Mesendoderm (in vitro differentiated cells): Measurements from ENCODE around the gene TMEM240.
A peak's percentile ranks its signal among the peaks of the same experiment; 100 is the strongest.

Experiments
- DNase-seq: peaks from one replicate; pipeline ENCODE4 v3.0.0; 2013
- H2AK5ac ChIP-seq: 2 replicates; pipeline ENCODE4 v1.6.1; 2013; ENCODE audit warnings: low read length, inconsistent platforms
- H2BK120ac ChIP-seq: 2 replicates; pipeline ENCODE4 v1.6.1; 2013; ENCODE audit warnings: low read depth, mild to moderate bottlenecking, low read length, moderate library complexity, mixed read lengths
- H2BK15ac ChIP-seq: replicated peaks from 2 replicates; pipeline ENCODE4 v1.6.1; 2013; ENCODE audit warnings: low read depth, mild to moderate bottlenecking, moderate library complexity
- H2BK5ac ChIP-seq: 2 replicates; pipeline ENCODE4 v1.6.1; 2013; ENCODE audit warnings: low read length, inconsistent platforms
- H3K18ac ChIP-seq: 2 replicates; pipeline ENCODE4 v1.6.1; 2013; ENCODE audit warnings: mild to moderate bottlenecking, low read length, mixed read lengths
- H3K23ac ChIP-seq: one replicate; pipeline ENCODE4 v1.6.1; 2013; ENCODE audit warnings: low read length
- H3K27ac ChIP-seq: 2 replicates; pipeline ENCODE4 v1.5.1; 2013; ENCODE audit warnings: low read depth, mild to moderate bottlenecking, inconsistent platforms, low read length, moderate library complexity
- H3K27me3 ChIP-seq: 2 replicates; pipeline ENCODE4 v1.6.1; 2013; ENCODE audit warnings: low read length, control low read depth, mild to moderate bottlenecking, inconsistent platforms; ENCODE audit not compliant: insufficient read depth, poor library complexity
- H3K36me3 ChIP-seq: 2 replicates; pipeline ENCODE4 v1.6.1; 2013; ENCODE audit warnings: low read length, inconsistent platforms; ENCODE audit not compliant: control insufficient read depth, insufficient read depth
- H3K4ac ChIP-seq: one replicate; pipeline ENCODE4 v1.6.1; 2013; ENCODE audit warnings: low read depth, mild to moderate bottlenecking, low read length, moderate library complexity
- H3K4me1 ChIP-seq: 2 replicates; pipeline ENCODE4 v1.6.1; 2013; ENCODE audit warnings: low read depth, low read length, inconsistent platforms; ENCODE audit not compliant: control insufficient read depth
- H3K4me2 ChIP-seq: 2 replicates; pipeline ENCODE4 v1.6.1; 2013; ENCODE audit warnings: low read length
- H3K4me3 ChIP-seq: 2 replicates; pipeline ENCODE4 v1.5.1; 2013; ENCODE audit warnings: mild to moderate bottlenecking, low read length
- H3K56ac ChIP-seq: one replicate; pipeline ENCODE4 v1.6.1; 2013; ENCODE audit warnings: low read length
- H3K79me1 ChIP-seq: 2 replicates; pipeline ENCODE4 v1.6.1; 2013; ENCODE audit warnings: low read length, inconsistent platforms
- H3K79me2 ChIP-seq: 2 replicates; pipeline ENCODE4 v1.6.1; 2013; ENCODE audit warnings: mild to moderate bottlenecking, low read length; ENCODE audit not compliant: control insufficient read depth, insufficient read depth
- H3K9ac ChIP-seq: 2 replicates; pipeline ENCODE4 v1.6.1; 2013; ENCODE audit warnings: low read length, inconsistent platforms
- H4K5ac ChIP-seq: one replicate; pipeline ENCODE4 v1.6.1; 2013; ENCODE audit warnings: low read length
- H4K8ac ChIP-seq: one replicate; pipeline ENCODE4 v1.6.1; 2013; ENCODE audit warnings: low read depth, mild to moderate bottlenecking, control low read depth, low read length, moderate library complexity
- WGBS: extraction: QIAGEN DNeasy Blood & Tissue Kit; methylation state at CpG from one replicate; pipeline ENCODE4 v1.1.7; 2013; ENCODE audit warnings: low lambda C conversion rate, missing lambda C conversion rate; ENCODE audit not compliant: insufficient coverage; ENCODE audit errors: extremely low coverage; 5-methylcytosine and 5-hydroxymethylcytosine counted together

Gene TMEM240

GRCh38 chr1:1545946-1546737, 5.7 kb upstream of the TMEM240 start:
- H3K56ac ChIP-seq, result no peak overlapping the region
- no peak overlapping the region for H4K5ac ChIP-seq
- no peak overlapping the region for H3K23ac ChIP-seq
- no peak overlapping the region for H3K4ac ChIP-seq
- H4K8ac ChIP-seq, result no peak overlapping the region
- H3K18ac ChIP-seq, result no peak overlapping the region
- H3K4me3 ChIP-seq, result no peak overlapping the region
- H3K36me3 ChIP-seq, result no peaks in the 10 kb centered on the region
- no peak overlapping the region for H2BK5ac ChIP-seq
- DNase-seq, result no peak
- no CpG with 5 or more reads among the region's 23 CpGs for WGBS
- no peak overlapping the region for H3K27ac ChIP-seq
- H3K4me1 ChIP-seq, result no peaks in the 10 kb centered on the region
- H2AK5ac ChIP-seq, result no peak overlapping the region
- no peaks in the 10 kb centered on the region for H3K27me3 ChIP-seq
- H3K9ac ChIP-seq, result no peak overlapping the region
- no peak overlapping the region for H2BK15ac ChIP-seq
- no peak overlapping the region for H3K4me2 ChIP-seq
- peaks cover 4% of the 10 kb centered on the region for H3K79me2 ChIP-seq
- H3K79me1 ChIP-seq, result peaks cover 5% of the 10 kb centered on the region
- H2BK120ac ChIP-seq, result no peak overlapping the region

DNA sequence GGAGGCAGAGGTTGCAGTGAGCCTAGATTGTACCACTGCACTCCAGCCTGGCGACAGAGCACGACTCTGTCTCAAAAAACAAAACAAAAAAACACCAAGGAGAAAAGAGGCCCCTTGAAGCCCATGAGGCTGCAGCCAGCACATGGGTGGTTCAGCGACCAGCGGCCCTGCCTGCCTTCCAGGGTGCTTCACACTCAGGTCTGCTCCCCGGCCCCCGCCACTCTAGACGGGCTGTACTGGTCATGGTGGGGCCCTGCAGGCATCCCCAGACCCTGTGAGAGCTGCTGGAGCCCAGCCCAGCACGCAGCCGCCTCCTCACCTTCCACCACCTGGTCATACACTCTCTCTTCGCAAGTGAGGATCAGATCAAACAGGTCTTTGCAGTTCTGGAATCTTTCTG, 4.1 kb upstream of the TMEM240 start:
- no peak overlapping the region for H4K5ac ChIP-seq
- no peak overlapping the region for H3K18ac ChIP-seq
- H3K56ac ChIP-seq, result no peak overlapping the region
- no peaks in the 10 kb centered on the region for H3K27me3 ChIP-seq
- no peak overlapping the region for H2BK120ac ChIP-seq
- no peak overlapping the region for H3K23ac ChIP-seq
- H3K79me1 ChIP-seq, result peaks cover 3% of the 10 kb centered on the region
- H3K4me1 ChIP-seq, result no peaks in the 10 kb centered on the region
- H3K4ac ChIP-seq, result no peak overlapping the region
- no peaks in the 10 kb centered on the region for H3K36me3 ChIP-seq
- no peak overlapping the region for H2BK15ac ChIP-seq
- H3K4me3 ChIP-seq, result no peak overlapping the region
- no peak overlapping the region for H3K9ac ChIP-seq
- no CpG with 5 or more reads among the region's 10 CpGs for WGBS
- H2AK5ac ChIP-seq, result no peak overlapping the region
- no peaks in the 10 kb centered on the region for H3K79me2 ChIP-seq
- H3K4me2 ChIP-seq, result no peak overlapping the region
- no peak overlapping the region for H2BK5ac ChIP-seq
- H4K8ac ChIP-seq, result no peak overlapping the region
- no peak overlapping the region for H3K27ac ChIP-seq
- no peak for DNase-seq

DNA sequence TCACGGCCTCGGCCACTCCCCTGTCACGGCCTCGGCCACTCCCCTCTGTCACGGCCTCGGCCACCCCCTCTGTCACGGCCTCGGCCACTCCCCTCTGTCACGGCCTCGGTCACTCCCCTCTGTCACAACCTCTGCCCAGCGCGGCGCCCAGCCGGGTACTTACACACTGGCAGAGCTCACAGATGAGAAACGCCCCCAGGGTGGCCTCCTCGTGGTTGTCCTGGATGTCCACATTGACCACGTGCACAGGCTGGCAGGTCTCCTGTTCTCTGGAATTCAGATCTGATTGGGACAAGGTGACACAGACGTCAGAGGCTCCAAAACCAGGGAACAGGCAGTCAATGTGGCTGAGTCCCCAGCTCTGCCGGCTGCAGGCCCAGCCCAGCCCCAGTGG, 3.3 kb upstream of the TMEM240 start:
- no peak overlapping the region for H2BK15ac ChIP-seq
- no peak overlapping the region for H3K56ac ChIP-seq
- no CpG with 5 or more reads among the region's 19 CpGs for WGBS
- no peak overlapping the region for H3K4me2 ChIP-seq
- DNase-seq, result no peak
- H4K5ac ChIP-seq, result no peak overlapping the region
- no peak overlapping the region for H3K23ac ChIP-seq
- H2BK120ac ChIP-seq, result no peak overlapping the region
- no peak overlapping the region for H3K4me3 ChIP-seq
- H3K4me1 ChIP-seq, result no peaks in the 10 kb centered on the region
- no peak overlapping the region for H2BK5ac ChIP-seq
- H4K8ac ChIP-seq, result no peak overlapping the region
- no peaks in the 10 kb centered on the region for H3K79me2 ChIP-seq
- H3K79me1 ChIP-seq, result peaks cover 1% of the 10 kb centered on the region
- H3K27ac ChIP-seq, result no peak overlapping the region
- H3K4ac ChIP-seq, result no peak overlapping the region
- no peak overlapping the region for H3K9ac ChIP-seq
- no peak overlapping the region for H3K18ac ChIP-seq
- no peaks in the 10 kb centered on the region for H3K36me3 ChIP-seq
- H3K27me3 ChIP-seq, result no peaks in the 10 kb centered on the region
- no peak overlapping the region for H2AK5ac ChIP-seq

- Histone ChIP-seq H3K4ac (no peak overlapping the region), H3K23ac (no peak overlapping the region), H3K79me2 (no peaks in the 10 kb centered on the region), H3K27me3 (no peaks in the 10 kb centered on the region), H3K18ac (no peak overlapping the region), H3K9ac (no peak overlapping the region), H4K8ac (no peak overlapping the region), H3K4me1 (no peaks in the 10 kb centered on the region), H3K27ac (no peak overlapping the region), H4K5ac (no peak overlapping the region), H2BK15ac (no peak overlapping the region), H3K4me2 (no peak overlapping the region), H3K79me1 (no peaks in the 10 kb centered on the region), H2AK5ac (no peak overlapping the region), H3K36me3 (no peaks in the 10 kb centered on the region), H2BK5ac (no peak overlapping the region), H3K4me3 (no peak overlapping the region), H2BK120ac (no peak overlapping the region), H3K56ac (no peak overlapping the region)
- WGBS, result no CpG with 5 or more reads among the region's 45 CpGs
- peak; percentile 36 for DNase-seq
Measured at GRCh38 chr1:1542766-1543705, 2.6 kb upstream of the TMEM240 start.

GRCh38 chr1:1541956-1542765, 1.7 kb upstream of the TMEM240 start:
- Histone ChIP-seq H3K4me2 (no peak overlapping the region), H3K18ac (no peak overlapping the region), H3K36me3 (no peaks in the 10 kb centered on the region), H3K23ac (no peak overlapping the region), H3K4me3 (no peak overlapping the region), H4K5ac (no peak overlapping the region), H2BK120ac (no peak overlapping the region), H2AK5ac (no peak overlapping the region), H3K56ac (no peak overlapping the region), H3K4ac (no peak overlapping the region), H3K9ac (no peak overlapping the region), H2BK5ac (no peak overlapping the region), H3K4me1 (no peaks in the 10 kb centered on the region), H3K79me2 (no peaks in the 10 kb centered on the region), H2BK15ac (no peak overlapping the region), H4K8ac (no peak overlapping the region), H3K27ac (no peak overlapping the region), H3K27me3 (no peaks in the 10 kb centered on the region), H3K79me1 (no peaks in the 10 kb centered on the region)
- no CpG with 5 or more reads among the region's 37 CpGs for WGBS
- DNase-seq, result no peak
